Smooth muscle cell (in vitro differentiated cells): ENCODE data around the gene FKBP14. TPM values are rescaled to one million over a fixed set of nuclear protein-coding genes. Genes with fewer than 3 reads are reported as not detected.

Experiments
- DNase-seq: peaks from one replicate; lab custom pipeline; 2025; ENCODE audit not compliant: unreplicated experiment; lab: John Stamatoyannopoulos, UW
- H2AFZ ChIP-seq: fragments of 200-600 bp; sonication (generic); 2 replicates; pipeline ENCODE4 v1.6.0; 2016; ENCODE audit warnings: antibody characterized with exemption, low read depth, mild to moderate bottlenecking
- H3F3A ChIP-seq: fragments of 200-600 bp; sonication (generic); 2 replicates; pipeline ENCODE4 v1.6.0; 2017; ENCODE audit warnings: antibody characterized with exemption, low read depth
- H3K27ac ChIP-seq: fragments of 200-600 bp; sonication (generic); 2 replicates; pipeline ENCODE4 v1.5.1; 2016; ENCODE audit warnings: low read depth, mild to moderate bottlenecking
- H3K27me3 ChIP-seq: fragments of 200-600 bp; sonication (generic); 2 replicates; pipeline ENCODE4 v1.6.1; 2016; ENCODE audit warnings: low read depth, mild to moderate bottlenecking
- H3K36me3 ChIP-seq: fragments of 200-600 bp; sonication (generic); 2 replicates; pipeline ENCODE4 v1.5.1; 2016; ENCODE audit warnings: low read depth
- H3K4me1 ChIP-seq: fragments of 200-600 bp; sonication (generic); 2 replicates; pipeline ENCODE4 v1.5.1; 2016; ENCODE audit warnings: low read depth
- H3K4me2 ChIP-seq: fragments of 200-600 bp; sonication (generic); 2 replicates; pipeline ENCODE4 v1.6.0; 2016; ENCODE audit warnings: mild to moderate bottlenecking
- H3K4me3 ChIP-seq: fragments of 200-600 bp; sonication (generic); 2 replicates; pipeline ENCODE4 v1.5.1; 2016; ENCODE audit warnings: mild to moderate bottlenecking
- H3K79me2 ChIP-seq: fragments of 200-600 bp; sonication (generic); 2 replicates; pipeline ENCODE4 v1.6.0; 2016; ENCODE audit warnings: low read depth, mild to moderate bottlenecking
- H3K9ac ChIP-seq: fragments of 200-600 bp; sonication (generic); 2 replicates; pipeline ENCODE4 v1.6.0; 2016; ENCODE audit warnings: low read depth
- H3K9me3 ChIP-seq: fragments of 200-600 bp; sonication (generic); replicated peaks from 2 replicates; pipeline ENCODE4 v1.5.1; 2016; ENCODE audit warnings: low read depth
- H4K20me1 ChIP-seq: fragments of 200-600 bp; sonication (generic); 2 replicates; pipeline ENCODE4 v1.6.0; 2016; ENCODE audit warnings: low read depth
- CTCF ChIP-seq: fragments of 200-600 bp; sonication (generic); IDR thresholded peaks from 2 replicates; pipeline ENCODE4 v1.5.1; 2017; ENCODE audit warnings: borderline replicate concordance, mild to moderate bottlenecking, antibody characterized with exemption; ENCODE audit not compliant: insufficient read depth, poor library complexity, severe bottlenecking
- WGBS: methylation state at CpG from one replicate; pipeline ENCODE4 v1.1.7; 2016; ENCODE audit warnings: low lambda C conversion rate; 5-methylcytosine and 5-hydroxymethylcytosine counted together
- polyA plus RNA-seq: library from polyadenylated mRNA; unstranded; fragments of >200 nt; fragmentation: Nextera tagmentation; extraction: Ambion mirVana; gene quantifications from 2 replicates; pipeline ENCODE4 v1.2.1, GENCODE V29; 2016
- total RNA-seq: library from RNA; depleted of rRNA; stranded (reverse); fragments of >200 nt; gene quantifications from 2 replicates; pipeline ENCODE4 v1.2.3, GENCODE V29; 2014

Gene FKBP14
- total and polyA plus RNA-seq, 2 experiments from 2014 or later: 90.1 to 111 TPM

- no peak overlapping the region for H3K27ac ChIP-seq
- peaks cover 100% of the 10 kb centered on the region for H4K20me1 ChIP-seq
- peaks cover 22% of the 10 kb centered on the region for H3K4me1 ChIP-seq
- WGBS: 100% methylated on average over 1 of the region's 1 CpG
- no peak overlapping the region for H2AFZ ChIP-seq
- no peaks in the 10 kb centered on the region for H3K27me3 ChIP-seq
- no peak overlapping the region for H3K9ac ChIP-seq
- no peak overlapping the region for H3K4me3 ChIP-seq
- no peak for DNase-seq
- no peaks in the 10 kb centered on the region for H3K9me3 ChIP-seq
- peaks cover 92% of the 10 kb centered on the region for H3K79me2 ChIP-seq
- peaks cover 3% of the 10 kb centered on the region for H3K36me3 ChIP-seq
- H3F3A ChIP-seq: peaks cover 11% of the 10 kb centered on the region
- no peak overlapping the region for H3K4me2 ChIP-seq
- TF ChIP-seq CTCF: no peak
Observed at GRCh38 chr7:29972315-29972669, 54.2 kb downstream of the FKBP14 start.

GRCh38 chr7:29971566-29972314, 54.8 kb downstream of the FKBP14 start:
- no peak for DNase-seq
- Histone ChIP-seq H3K4me1 (peaks cover 16% of the 10 kb centered on the region), H3K36me3 (peaks cover 3% of the 10 kb centered on the region), H3K79me2 (peaks cover 93% of the 10 kb centered on the region), H3K27me3 (no peaks in the 10 kb centered on the region), H3F3A (peaks cover 11% of the 10 kb centered on the region), H3K9me3 (no peaks in the 10 kb centered on the region), H2AFZ (no peak overlapping the region), H3K4me2 (no peak overlapping the region), H4K20me1 (peaks cover 98% of the 10 kb centered on the region), H3K27ac (no peak overlapping the region), H3K9ac (no peak overlapping the region), H3K4me3 (no peak overlapping the region)
- TF ChIP-seq CTCF: no peak
- WGBS: 70% methylated on average over 5 of the region's 5 CpGs

GRCh38 chr7:29970158-29970557, 56.3 kb downstream of the FKBP14 start:
- Histone ChIP-seq H3K4me2 (no peak overlapping the region), H3K4me3 (no peak overlapping the region), H3F3A (peaks cover 11% of the 10 kb centered on the region), H3K4me1 (peaks cover 14% of the 10 kb centered on the region), H4K20me1 (peaks cover 97% of the 10 kb centered on the region), H3K9me3 (no peaks in the 10 kb centered on the region), H3K27me3 (no peaks in the 10 kb centered on the region), H3K36me3 (peaks cover 3% of the 10 kb centered on the region), H3K27ac (no peak overlapping the region), H3K9ac (no peak overlapping the region), H2AFZ (no peak overlapping the region), H3K79me2 (peaks cover 83% of the 10 kb centered on the region)
- WGBS: 83% methylated on average over 1 of the region's 1 CpG
- no peak for DNase-seq
- no peak for TF ChIP-seq CTCF

- WGBS: 86% methylated on average over 2 of the region's 2 CpGs
- peaks cover 79% of the 10 kb centered on the region for H3K79me2 ChIP-seq
- no peaks in the 10 kb centered on the region for H3K27me3 ChIP-seq
- peak overlapping the region; percentile 36 for H3K27ac ChIP-seq
- peaks cover 11% of the 10 kb centered on the region for H3F3A ChIP-seq
- peaks cover 3% of the 10 kb centered on the region for H3K36me3 ChIP-seq
- no peak overlapping the region for H3K9ac ChIP-seq
- no peaks in the 10 kb centered on the region for H3K9me3 ChIP-seq
- DNase-seq: no peak
- no peak overlapping the region for H2AFZ ChIP-seq
- peaks cover 96% of the 10 kb centered on the region for H4K20me1 ChIP-seq
- H3K4me3 ChIP-seq: no peak overlapping the region
- peaks cover 14% of the 10 kb centered on the region for H3K4me1 ChIP-seq
- H3K4me2 ChIP-seq: peak overlapping the region; percentile 17
- no peak for TF ChIP-seq CTCF
Observed at GRCh38 chr7:29969738-29970137, 56.8 kb downstream of the FKBP14 start.
